GM19193 (cell line): ENCODE data around the gene SLC2A5.
A peak's percentile ranks its signal among the peaks of the same experiment; 100 is the strongest.

Source experiments
- POLR2A ChIP-seq: IDR thresholded peaks from 4 replicates; pipeline ENCODE4 v1.6.1; 2011; ENCODE audit not compliant: insufficient read depth, insufficient read length; ENCODE audit errors: extremely low read depth

The SLC2A5 gene

DNA sequence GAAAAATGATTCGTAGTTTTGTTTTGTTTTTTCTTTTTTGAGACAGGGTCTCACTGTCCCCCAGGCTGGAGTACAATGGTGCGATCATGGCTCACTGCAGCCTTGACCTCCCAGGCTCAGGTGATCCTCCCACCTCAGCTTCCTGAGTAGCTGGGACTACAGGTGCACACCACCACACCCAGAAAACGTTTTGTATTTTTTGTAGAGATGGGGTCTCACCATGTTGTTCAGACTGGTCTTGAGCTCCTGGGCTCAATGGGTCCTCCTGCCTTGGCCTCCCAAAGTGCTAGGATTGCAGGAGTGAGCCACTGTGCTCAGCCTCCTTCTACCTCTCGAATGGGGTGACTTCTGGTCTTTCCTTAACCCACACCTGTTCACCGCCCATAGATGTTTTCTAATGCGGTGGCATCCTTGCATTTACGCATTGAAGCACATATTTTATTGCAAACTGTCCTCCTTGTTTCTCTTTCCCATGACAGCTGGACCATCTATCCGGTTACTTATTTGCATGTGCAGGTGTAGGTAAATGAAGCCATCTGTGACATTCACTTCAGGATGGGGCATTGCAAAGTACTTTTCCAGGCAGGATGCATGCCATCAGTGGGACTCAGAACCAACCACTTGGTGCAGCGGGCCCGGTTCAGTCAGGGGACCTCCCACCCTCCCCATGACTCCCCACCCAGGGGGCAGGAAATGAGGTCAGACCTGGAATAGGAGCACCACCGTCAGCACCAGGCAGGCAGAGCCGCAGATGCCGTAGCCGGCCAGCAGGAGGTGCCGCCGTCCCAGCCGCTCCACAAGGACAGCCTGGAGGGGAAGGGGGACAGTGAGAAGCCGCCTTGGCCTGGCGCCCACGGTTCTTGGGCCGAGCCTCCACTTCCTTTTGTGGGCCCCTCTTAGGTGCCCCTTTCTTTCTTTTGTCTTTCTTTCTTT is 59.7 kb downstream of the SLC2A5 start:
- peak; percentile 24 for TF ChIP-seq POLR2A

DNA sequence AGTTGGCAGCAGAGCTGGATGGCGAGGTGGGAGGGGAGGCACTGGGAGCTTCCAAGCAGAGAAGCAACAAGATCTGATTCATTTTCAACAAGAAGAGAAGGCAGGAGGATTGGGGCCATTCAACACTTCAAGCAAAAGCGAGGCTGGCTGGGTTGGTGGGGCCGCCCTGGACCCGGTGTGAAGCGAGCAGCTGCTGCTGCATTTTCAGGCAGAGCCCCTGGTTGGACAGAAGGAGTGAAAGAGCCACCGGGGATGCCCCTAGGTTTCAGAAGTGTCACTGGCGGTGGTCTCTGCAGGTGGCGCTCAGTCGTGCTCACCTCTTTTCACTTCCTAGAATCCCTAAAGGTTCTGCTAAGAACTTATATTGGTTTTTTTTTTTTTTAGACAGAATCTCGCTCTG is 61.2 kb downstream of the SLC2A5 start:
- TF ChIP-seq POLR2A: no peak

DNA sequence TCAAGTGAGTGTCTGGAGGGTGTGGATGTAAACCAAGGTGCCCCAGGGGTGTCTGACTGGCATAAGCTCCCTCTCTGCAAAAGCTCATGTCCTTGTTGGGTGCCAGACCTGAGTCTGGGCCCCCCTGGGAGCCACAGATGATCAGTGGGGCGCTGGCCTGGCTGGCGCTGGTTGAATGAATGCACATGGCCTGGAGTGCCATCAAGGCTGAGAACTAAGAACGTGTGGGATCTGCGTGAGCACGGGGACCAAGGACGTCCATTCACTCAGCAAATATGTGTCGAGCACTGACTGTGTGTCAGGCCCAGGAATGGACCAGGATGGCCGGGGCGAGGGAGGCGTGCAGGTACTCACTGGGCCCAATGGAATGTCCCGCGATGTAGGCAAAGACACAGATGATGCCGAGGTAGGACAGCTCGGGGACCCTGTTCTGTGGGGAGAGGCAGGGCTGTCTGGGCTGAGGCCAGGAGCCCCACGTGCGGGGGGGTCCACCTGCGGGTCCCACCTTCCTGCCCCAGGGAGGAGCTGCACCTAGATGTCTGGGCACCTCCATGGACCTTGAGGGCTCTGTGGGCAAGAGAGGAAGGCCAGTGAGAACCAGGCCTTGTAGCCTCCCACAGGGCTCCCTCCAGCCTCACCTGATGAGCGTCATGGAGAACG is 62.3 kb downstream of the SLC2A5 start:
- no peak for TF ChIP-seq POLR2A

DNA sequence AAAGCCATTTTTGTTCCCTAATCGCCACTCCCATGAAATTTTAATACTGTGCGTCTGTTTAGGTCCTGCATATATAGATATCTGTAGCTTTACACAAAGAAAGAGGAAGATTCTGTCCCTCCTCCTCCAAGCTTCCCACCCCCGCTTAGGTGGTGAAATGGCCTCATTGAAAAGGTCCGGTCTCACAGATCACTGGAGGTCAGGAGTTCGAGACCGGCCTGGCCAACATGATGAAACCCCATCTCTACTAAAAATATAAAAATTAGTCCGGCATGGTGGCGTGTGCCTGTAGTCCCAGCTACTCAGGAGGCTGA is 64.1 kb downstream of the SLC2A5 start:
- no peak for TF ChIP-seq POLR2A

DNA sequence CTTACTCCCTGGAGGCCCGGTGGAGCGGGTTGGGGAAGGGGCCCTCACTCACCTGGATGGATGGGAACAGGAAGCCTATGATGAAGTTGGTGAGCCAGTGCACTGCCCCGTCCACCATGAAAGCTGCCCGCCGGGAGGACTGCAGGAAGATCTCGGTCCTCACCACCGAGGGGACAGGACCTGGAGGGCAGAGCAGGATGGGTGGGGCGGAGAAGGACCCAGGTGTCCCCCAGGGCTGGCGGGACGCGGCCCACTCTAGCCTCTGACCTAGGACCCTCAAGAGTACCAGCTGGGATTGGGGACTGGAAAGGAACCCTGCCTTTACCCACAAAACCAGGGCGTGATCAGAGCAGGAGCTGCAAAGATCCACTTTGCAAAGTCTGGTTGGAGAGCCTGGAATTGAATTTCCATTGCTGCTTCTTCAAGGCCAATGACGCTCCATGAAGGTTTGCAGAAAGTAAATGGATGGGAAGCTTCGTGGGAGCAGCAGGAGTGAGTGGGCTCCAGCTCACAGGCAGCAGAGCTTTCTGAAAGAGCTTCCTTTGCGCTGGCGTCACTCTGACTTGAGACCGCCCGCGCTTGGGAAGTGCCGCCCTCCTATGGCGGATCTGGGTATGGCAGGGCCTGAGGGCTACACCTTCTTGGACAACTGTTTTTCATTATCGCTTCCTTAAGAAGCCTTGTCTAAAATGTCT is 64.6 kb downstream of the SLC2A5 start:
- no peak for TF ChIP-seq POLR2A

DNA sequence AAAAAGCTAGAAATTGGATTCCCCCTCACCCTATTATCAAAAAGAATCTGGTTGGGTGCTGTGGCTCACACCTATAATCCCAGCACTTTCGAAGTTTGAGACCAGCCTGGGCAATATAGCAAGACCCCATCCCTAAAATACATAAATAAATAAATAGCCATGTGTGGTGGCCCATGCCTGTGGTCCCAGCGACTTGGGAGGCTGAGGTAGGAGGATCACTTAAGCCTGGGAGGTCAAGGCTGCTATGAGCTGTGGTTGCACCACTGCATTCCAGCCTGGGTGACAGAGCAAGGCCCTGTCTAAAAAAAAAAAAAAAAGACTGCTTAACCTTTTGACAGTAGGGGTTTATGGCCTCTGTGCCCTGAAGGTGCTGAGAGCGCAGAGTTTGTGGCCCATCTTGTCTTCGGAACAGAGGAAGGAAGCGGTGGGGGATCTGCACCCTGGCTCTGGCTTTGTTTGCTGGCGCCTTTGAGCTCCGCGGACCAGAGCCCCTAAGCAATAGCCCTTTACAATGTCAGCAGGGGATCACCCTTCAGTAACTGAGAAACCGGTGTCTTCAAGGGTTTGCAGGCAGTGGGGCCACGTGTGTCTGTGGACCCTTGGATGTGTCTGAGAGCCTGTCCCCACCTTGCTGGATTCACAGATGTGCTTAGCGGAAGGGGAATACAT is 65.3 kb downstream of the SLC2A5 start:
- no peak for TF ChIP-seq POLR2A

DNA sequence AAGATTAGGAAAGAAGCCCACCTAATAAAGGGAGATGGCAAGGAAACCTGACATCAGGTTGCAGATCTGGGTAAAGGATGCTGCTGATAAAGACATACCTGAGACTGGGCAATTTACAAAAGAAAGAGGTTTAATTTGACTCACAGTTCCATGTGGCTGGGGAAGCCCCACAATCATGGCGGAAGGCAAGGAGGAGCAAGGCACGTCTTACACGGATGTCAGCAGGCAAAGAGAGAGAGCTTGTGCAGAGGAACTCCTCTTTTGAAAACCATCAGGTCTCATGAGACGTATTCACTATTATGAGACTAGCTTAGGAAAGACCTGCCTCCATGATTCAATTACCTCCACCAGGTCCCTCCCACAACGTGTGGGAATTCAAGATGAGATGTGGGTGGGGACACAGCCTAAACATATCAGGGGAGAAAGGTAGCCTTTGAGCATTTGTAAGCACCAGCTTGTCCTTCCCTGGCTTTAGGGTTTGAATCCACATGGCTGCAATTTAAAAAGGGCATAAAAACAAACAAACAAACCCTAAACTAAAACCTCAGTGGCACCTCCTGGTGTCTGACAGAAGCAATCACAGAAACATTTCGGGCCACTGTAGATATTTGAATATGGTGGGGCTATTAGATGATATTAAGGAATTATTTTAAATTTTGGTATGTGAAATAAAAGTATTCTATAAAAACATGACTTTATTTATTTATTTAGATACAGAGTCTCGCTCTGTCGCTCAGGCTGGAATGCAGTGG is 76.3 kb downstream of the SLC2A5 start:
- no peak for TF ChIP-seq POLR2A

DNA sequence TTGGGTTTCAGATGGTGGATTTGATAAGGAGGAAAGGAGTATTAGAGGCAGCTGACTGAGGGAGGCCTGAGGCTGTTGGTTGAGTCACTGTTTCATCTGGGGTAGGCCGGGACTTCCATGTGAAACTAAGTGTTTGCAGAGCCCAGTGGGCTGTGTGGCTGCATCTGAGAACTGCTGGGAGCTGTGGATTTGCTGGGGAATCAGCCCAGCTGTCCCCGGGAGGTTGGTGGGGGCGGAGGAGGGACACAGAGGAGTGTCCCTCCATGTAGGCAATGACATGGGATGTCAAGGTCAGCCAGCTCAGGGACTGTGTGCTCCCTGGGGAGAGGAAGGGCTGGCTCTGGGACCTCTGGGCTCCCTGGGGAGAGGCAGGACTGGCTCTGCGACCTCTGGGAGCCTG is 79.6 kb downstream of the SLC2A5 start:
- no peak for TF ChIP-seq POLR2A

DNA sequence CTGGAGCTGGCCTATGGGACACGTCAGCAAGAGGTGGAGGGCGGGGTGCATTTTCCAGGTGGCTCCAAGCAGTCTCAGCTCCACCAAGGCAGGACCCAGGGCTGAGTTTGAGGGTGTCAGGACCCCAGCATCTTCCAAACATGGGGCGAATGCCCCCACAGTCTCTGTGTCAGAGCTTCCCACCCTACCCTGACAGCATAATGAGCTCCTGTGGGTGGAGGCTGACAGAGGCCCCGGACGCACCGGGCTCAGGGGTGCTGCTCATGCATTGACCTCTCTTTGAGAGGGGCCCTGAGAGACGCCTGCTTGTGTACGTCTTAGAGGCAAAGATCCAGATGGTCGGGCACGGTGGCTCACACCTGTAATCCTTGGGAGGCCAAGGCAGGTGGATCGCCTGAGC is 80.4 kb downstream of the SLC2A5 start:
- no peak for TF ChIP-seq POLR2A

DNA sequence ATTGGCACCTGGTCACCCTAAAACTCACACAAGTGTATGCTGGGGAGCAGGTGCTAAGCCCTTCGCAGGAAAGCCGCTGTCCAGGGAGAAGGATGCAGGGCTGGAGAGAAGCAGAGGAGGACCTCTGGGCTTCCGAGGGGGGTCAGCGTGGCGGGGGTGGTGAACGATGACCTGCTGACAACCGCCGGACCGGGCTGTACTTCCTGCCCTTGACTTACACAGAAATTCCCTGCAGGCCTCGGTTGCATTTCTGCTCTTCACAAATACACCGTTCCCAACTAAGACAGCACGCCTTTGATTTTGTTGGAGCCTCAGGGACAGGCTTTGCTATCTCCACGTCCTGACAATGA is 80.8 kb downstream of the SLC2A5 start:
- no peak for TF ChIP-seq POLR2A

DNA sequence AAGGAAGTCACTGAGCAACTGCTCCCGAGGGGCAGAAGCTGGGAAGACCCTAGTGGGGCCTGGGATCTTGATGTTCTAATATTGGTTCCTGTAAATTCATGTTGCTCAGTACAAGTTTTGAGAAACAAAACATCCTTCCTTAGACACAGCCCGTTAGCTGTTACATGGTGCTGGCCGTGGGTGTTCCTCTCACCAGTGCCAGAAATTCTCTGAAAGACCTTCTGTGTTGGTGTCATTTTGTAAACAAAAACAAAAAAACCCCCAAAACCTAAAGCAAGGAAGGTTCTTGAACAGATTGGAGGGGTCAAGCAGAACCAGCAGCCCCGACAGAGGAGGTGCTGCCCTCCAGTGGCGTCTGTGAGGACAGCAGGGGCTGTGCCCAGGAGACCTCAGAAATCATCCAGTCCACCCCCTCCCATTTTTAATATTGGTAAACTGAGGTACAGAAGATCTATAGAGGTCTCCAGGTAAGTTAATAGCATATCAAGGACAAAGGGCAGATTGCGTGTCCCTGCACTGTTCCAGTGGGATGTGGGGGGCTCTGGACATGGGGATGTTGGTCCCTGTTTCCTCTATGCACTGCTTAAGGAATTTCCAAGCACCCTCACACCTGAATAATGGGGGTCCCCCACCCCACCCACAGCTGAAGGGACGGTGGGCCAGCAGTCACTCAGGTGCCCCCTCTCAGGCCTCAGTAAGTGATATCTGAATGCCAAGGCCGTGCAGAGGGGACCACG is 81.4 kb downstream of the SLC2A5 start:
- no peak for TF ChIP-seq POLR2A

DNA sequence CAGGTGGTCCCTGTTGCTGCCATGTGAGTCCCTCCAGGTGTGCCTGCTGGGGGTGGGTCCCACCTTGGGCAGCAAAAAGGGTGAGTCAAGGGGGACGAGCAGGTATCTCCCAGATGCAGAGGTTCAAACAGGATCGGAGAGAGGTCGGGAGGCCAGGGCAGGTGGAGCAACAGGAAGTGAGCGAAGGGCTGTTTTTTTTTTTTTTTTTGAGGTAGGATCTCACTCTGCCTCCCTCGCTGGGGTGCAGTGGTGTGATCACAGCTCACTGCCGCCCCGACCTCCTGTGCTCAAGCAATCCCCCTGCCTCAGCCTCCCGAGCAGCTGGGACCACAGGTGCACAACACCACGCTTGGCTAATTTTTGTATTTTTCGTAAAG is 82.6 kb downstream of the SLC2A5 start:
- no peak for TF ChIP-seq POLR2A

DNA sequence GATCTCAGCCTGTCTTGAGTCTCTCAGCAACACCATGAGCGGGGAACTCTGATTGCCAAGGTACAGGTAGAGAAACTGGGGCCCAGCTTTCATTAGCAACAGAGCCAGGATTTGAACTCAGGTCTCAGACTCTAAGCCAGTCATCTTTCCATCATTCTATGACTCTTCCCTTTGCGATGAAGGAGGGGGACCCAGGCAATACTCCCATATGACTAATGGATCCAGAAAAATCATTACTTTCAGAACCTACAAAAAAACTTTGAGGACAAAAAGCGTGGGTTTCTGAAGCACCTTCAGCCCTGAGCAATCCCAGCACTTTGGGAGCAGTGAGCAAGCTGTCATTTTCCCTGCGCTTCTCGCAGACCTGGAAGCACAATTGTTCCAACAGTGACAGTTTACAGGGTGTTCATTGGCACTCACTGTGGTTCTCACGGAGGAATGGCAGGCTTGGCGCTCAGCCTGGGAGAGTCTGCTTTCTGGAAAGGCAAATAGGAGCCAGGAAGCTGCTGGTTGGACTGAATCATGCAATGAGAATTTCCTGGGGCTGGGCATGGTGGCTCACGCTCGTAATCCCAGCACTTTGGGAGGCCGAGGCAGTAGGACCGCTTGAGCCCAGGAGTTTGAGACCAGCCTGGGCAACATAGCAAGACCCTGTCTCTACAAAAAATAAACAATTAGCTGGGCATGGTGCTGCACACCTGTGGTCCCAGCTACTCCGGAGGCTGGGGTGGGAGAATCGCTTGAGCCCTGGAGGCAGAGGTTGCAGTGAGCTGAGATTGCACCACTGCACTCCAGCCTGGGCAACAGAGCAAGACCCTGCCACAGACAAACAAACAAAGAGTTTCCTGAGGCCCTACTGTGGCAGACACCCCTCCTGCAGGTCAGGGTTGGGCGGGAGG is 83.3 kb downstream of the SLC2A5 start:
- no peak for TF ChIP-seq POLR2A
